RPMI7951 (cell line): ENCODE measurements around the gene DDX4. TPM values are rescaled to one million over a fixed set of nuclear protein-coding genes. Genes with fewer than 3 reads are reported as not detected.
"Not testable (repeated sequence)": the region's sequence is repeated elsewhere in the genome, so short reads cannot be mapped to it uniquely, and the experiment has no call there.

Source experiments
- DNase-seq: peaks from one replicate; pipeline ENCODE4 v3.0.0-alpha.2; 2012; ENCODE audit warnings: low read depth
- total RNA-seq: library from RNA; depleted of rRNA; stranded (reverse); fragments of >200 nt; shearing (Covaris generic); gene quantifications from 2 replicates; pipeline ENCODE4 v1.2.3, GENCODE V29; 2014

The DDX4 gene
- total RNA-seq, 1 experiment from 2014 or later = not detected

DNA sequence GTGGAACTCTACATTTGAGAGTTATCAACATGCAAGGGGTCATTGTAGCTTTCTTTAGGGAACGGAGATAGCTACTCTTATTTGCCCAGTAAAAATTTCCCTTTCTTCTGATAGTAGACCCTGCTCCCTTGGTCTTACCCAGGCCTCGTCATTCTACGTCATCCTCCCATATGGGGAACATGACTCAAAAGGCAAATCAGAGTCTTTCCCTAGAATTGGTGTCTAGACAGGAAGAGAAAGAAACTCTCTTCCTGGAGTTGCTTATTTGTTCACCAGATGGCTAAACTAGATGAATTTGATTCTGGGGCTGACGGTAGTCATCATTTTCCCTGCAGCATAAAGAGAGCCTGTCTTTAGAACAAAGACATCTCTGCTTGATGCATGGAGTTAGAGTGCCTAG lies 13.6 kb upstream of the DDX4 start:
- DNase-seq = no peak

DNA sequence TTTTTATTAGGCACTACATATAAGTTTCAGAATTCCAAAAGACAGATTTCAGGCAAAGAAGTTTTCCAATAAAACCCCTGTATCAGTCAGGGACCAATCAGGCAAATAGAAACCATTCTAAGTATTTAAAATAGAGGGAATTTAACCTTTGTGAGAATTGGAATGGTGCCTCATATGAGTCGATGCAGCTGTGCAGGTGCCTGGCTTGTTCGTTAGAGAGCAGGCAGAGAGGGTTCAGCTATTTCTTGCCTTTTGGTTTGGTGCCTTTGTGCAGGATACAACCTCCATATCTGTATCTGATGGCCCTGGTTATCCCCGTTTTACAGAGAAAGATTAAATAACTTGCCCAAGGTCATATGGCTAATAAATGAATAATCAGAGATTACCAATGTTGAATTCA lies 6.0 kb upstream of the DDX4 start:
- no peak for DNase-seq

DNA sequence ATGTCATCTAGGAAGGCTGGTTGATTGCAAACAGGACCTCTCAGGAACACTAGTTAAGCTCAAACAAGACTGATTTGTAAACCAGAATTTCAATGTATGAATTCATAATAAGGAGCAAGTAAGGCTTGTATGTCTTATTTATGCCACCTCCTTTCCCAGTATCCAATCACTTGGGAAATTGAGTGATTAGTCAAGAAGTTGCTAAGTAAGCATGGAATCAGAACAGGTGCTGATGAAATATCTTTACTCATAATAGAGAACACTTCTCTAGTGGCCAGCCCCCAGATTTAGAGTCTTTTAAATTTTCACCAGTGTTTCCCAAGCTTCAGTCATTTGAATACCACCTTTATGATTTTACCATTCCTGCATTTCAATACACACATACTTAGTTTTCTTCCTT lies 5.3 kb upstream of the DDX4 start:
- DNase-seq = no peak

DNA sequence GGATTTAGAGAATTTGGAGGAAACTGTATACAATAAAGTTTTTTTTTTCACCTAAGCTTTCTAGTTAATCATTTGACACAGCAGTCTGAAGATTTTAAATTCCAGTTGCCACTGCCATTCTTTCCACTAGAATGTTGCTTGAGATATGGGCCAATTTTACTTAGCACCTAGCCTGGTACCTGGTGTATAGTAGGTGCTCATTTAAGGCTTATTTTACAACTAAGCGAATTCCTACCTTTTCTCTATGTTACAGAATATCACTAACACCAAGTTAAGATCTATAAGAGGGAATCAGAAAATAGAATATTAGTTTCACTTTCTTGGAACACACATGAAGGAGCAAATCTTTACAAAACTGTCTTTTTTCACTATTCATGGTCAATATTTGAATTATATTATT lies 3.2 kb upstream of the DDX4 start:
- no peak for DNase-seq

DNA sequence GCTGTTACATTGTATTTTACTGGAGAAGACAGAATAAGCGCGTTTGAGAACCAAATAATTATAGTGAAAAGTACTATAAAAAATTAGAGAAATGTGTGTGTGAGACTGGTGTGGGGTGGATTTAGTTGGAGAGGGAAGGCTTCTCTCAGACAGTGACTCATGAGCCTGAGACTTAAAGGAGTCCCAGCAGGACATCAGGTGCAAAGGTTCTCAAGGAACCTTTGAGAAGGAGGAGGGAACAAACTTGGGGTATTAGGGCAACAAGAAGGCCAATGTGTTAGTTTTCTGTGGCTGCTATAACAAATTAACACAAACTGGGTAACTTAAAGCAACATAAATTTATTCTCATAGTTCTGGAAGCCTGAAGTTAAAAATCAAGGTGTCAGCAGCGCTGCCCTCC lies 4.9 kb downstream of the DDX4 start:
- DNase-seq = no peak

DNA sequence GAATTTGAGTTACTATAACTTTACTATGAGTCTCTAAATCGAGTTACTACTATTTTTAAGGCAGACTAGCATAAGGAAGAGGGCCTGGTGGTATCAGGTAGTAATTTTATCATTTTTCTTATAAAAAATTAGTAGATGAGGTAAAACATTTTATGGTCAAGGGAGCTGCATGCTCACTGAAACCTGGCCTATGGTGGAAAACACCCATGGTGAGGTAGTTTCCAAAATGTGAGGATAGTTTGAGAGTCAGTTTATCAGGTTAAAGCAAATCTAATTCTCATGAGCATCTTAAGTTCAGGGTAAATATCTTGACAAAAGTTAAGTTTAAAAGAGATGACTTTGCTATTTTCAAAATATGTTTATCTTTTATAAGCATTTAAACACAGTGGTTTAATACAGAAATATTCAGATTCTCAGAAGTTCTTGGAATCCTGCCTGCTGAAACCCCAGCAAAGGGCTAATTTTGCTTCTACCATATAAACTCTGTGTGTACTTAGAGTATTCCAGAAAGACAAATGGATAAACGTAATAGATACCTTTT lies 10.0 kb downstream of the DDX4 start:
- DNase-seq = no peak

DNA sequence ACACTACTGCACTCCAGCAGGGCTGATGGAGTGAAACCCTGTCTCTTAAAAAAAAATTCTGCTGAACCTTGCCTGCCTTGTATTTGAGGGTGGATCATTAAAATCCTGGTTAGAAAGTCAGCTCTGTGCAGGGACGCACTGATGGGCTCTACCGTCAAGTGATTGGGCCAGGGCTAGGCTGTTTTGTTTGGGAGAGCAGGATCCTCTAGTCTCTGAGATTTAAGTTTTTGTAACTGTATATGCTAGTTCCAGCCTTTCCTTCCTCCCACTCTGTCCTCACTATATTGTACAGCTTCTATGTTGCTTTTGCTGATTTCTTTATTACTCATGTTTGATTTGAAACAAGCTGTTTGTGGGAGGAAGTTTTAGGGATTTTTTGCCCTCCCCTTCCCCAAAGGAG lies 11.5 kb downstream of the DDX4 start:
- DNase-seq = no peak

DNA sequence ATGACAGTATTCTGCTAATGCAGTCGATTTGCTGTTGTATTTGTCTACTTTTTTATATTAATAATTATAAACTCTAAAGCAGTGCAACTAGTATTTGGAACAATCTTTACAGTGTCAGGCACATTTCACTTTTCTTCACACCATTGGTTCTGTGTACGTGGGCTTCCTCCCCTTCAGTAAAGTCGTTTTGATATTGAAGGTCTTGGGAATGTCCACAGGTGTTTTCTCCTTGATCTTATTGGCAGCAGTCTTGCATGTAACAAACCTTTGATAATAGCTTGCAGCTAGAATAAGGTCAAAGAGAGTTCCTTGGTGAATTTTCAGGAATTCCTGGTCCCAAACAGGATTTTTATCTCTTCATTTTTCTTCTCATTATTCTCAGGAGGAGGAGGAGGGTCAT lies 12.2 kb downstream of the DDX4 start:
- DNase-seq = no peak

DNA sequence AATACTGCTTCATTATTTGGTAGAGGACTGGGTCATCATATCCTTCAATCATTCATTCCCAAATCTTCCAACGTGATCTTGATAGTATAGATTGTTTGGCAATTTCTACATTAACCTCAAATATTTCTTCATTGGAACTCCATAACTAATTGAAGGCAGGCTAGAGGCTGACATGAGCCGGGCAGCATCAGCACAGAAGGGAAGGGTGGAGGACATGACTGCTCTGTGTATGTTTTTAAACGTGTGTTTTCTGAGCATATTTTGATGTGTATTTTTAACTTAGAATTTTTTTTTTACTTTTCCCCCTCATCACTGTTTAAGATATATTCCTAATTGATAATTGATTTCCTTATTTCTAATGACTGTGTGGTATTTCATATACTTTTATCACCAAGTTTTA lies 12.6 kb downstream of the DDX4 start:
- no peak for DNase-seq

DNA sequence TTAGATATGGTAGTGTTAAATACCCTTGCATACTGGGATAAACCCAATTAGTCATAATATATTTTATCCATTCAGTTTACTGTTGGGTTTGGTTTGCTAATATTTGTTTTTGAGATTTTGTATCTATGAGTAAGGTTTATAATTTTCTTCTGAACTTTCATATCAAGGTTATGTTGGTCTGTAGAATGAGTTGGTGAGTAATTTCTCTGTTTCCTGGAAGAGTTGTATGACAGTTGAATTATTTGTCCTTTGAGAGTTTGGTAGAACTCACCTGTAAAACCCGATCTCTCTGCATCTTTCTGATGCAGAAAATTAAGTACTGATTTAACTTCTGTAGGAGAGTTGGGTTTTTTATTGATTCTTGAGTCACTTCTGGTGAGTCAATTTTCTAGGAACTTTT lies 20.4 kb downstream of the DDX4 start:
- no peak for DNase-seq

DNA sequence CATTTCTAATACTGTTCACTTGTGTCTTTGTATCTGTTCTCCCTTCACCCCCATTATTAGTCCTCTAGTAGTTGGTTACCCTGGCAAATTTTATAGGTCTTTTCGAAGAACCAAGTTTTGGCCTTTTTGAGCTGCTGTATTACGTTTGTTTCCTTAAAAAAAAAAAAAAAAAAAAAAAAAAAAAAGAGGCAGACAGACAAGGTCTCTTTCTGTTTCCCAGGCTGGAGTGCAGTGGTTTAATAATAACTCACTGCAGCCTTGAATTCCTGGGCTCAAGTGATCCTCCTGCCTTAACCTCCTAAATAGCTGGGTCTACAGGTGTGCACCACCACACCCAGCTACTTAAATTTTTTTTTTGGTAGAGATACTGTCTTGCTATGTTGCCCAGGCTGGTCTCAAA lies 20.9 kb downstream of the DDX4 start:
- no peak for DNase-seq

DNA sequence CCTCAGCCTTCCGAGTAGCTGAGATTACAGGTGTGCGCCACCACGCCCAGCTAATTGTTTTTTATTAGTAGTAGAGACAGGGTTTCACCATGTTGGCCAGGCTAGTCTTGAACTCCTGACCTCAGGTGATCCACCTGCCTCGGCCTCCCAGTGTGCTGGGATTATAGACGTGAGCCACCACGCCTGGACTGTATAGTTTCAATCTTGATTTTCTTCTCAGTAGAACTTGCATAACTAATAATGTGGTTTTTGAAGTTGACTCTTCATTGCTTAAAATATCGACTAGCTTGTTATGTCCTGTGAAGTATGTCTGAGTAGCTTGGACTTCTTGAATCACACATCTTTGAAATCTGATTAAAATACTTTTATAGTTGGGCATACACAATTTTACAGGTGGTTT lies 23.9 kb downstream of the DDX4 start:
- DNase-seq = not testable (repeated sequence)

DNA sequence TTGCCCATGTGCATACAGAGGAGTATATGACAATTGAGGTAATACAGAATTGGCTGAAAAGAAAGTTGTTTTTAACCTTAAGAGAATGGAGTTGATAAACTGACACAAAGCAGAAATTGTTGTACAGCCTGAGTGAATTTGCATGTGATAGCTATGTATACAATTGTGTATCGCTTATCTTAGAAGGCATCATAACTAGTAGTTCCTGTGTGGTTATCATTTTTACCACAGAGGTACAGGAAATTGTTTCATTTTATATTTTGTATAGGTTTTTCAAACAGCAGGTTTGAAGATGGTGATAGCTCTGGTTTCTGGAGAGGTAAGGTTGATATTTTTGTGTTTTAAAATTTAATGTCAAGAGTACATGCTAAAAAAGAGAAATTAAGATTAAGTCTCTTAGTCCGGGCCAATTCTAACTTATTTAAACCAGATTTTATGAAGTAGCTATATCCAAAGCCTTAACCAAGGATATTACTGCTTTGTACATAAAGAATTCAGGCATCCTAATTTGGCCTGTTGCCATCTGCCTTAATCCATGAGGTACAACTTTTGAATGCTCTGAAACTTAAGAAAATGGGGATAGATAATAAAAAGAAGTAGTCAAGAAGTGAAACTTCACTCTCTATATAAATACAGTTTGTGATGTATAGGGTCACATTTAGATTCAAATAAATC lies 26.0 kb downstream of the DDX4 start:
- no peak for DNase-seq

DNA sequence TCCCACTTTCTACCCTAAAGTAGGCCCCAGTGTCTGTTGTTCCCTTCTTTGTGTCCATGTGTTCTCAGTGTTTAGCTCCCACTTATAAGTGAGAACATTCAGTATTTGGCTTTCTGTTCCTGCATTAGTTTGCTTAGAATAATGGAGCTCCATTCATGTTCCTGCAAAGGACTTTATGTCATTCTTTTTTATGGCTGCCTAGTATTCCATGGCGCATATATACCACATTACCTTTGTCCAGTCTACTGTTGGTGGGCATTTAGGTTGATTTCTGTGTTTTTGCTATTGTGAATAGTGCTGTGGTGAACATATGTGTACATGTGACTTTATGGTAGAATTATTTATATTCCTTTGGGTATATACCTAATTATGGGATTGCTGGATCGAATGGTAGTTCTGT lies 30.4 kb downstream of the DDX4 start:
- DNase-seq = no peak

DNA sequence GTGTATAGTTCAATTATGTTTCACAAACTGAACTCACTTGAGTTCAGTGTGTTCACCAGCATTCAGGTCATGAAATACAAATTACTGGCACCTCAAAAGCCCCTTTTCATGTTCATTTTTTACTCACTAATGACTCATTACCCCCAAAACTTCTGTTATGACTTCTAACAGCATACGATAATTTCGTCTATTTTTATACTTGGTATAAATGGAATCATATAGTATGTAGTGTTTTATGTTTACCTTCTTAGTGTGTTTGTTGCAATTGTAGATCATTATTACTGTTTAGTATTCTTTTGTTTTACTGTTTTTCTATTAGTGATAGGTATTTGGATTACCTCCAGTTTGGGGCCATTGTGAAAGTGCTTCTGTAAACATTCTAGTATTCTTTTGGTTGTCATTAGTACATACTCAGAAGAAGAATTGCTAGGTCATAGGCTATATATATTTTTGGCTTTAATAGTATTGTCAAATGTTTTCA lies 33.4 kb downstream of the DDX4 start:
- DNase-seq = no peak

DNA sequence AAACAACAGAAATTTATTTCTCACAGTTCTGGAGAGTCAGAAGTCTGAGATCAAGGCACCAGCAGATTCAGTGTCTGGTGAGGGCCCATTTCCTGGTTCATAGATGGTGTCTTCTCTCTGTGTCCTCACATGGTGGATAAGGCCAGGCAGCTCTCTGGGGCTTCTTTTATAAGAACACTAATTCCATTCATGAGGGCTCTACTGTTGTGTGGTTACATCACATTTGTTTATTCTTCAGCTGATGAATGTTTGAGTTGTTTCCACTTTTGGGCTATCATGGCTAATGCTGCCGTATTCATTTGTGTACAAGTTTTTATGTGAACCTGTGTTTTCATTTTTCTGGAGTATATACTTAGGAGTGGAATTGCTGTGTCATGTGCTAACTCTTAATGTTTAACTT lies 35.2 kb downstream of the DDX4 start:
- peak; percentile 35 for DNase-seq

DNA sequence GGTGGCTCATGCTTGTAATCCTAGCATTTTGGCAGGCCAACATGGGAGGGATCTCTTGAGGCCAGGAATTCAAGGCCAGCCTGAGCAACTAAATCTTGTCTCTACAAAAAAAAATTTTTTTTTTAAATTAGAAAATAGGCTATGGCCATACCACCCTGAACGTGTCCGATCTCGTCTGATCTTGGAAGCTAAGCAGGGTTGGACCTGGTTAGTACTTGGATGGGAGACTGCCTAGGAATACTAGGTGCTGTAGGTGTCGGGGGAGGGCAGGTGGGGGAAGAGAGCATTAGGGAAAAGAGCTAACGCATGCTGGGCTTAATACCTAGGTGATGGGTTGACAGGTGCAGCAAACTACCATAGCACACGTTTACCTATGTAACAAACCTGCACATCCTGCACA lies 39.5 kb downstream of the DDX4 start:
- DNase-seq = no peak

DNA sequence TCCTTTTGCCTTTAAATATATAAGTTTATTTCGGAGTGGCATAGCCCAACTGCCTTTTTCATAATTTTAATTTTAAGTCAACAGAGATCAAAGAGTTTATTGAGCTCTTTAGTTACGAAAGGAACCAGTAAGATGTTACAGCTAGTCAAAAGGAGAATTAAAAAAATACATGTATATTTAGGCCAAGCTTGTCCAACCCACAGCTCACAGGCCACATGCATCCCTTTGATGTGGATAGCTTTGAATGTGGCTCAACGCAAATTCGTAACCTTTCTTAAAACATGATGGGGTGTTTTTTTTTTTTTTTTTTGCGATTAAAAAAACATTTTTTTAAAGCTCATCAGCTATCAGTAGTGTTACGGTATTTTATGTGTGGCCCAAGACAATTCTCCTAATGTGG lies 63.1 kb downstream of the DDX4 start:
- no peak for DNase-seq

DNA sequence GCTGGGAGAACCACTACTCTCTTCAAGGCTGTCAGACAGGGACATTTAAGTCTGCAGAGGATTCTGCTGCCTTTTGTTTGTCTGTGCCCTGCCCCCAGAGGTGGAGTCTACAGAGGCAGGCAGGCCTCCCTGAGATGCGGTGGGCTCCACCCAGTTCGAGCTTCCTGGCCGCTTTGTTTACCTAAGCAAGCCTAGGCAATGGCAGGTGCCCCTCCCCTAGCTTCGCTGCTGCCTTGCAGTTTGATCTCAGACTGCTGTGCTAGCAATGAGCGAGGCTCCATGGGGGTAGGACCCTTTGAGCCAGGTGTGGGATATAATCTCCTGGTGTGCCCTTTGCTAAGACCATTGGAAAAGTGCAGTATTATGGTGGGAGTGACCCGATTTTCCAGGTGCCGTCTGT lies 71.0 kb downstream of the DDX4 start:
- not testable (repeated sequence) for DNase-seq

DNA sequence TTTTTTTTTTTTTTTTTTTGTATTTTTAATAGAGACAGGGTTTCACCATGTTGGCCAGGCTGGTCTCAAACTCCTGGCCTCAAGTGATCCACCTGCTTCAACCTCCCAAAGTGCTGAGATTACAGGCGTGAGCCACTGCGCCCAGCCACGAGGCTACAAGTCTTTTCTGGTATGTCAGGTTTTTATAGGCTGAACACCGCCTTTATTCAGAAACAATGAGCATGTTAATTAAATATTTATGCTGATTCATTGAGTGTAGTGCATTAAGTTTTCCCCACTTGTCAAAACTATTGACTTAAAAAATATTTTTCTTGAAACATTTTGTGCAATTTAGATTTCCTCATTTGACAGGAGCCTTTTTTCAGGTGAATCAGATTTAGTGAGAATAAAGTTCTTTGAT lies 78.1 kb downstream of the DDX4 start:
- DNase-seq = not testable (repeated sequence)

DNA sequence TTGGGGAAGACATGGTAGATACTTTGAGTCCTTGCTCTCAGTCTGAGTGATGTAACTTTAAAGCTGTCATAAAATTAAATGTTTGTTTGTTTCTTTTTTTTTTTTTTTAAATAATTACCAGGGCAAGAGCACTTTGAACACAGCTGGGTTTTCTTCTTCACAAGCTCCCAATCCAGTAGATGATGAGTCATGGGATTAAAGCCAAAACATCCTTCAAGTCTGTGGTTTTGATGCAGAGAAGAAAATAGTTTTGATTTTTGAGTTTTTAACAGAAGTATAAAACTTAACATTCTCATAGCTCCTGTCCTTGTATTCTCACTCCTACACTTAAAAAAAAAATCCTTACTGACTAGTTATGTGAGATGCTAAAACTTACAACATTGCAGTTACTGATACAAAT lies 78.5 kb downstream of the DDX4 start:
- peak; percentile 82 for DNase-seq

DNA sequence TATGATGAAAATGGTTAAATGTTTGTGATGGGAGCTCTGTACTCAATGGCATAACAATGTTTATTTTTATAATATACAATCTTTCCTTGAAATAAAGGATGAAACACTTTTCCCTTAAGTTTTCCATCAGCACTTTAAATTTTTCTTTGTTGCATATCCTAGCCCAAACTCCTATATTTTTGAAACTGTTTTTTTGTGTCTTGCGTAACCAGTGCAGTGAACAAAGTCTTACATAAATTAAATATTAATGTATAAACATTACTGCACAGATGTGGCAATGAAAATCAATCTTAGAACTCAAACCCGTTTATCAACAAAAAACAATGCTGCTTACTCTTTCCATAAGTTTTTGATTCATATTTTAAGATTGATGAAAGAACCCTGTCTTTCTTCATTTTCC lies 79.2 kb downstream of the DDX4 start:
- DNase-seq = no peak

DNA sequence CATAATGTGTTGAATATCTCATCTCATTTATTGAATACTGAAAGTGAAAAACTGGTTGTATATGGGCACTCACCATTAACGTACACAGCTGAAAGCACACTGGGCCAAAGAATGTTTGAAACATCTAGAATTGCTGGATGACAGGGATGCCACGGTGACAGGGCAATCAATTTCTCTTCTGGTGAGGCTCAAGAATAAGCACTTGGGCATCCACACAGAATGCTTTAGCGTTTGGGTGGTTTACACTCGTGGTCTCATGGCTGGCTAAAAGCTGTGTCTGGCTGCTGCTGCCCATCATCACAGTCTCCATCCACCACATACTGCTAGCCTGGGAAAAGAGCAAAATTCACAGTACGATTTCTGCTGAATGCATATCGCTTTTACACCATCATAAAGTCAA lies 82.6 kb downstream of the DDX4 start:
- no peak for DNase-seq
